HG02885 (cell line): ENCODE measurements around the gene ELFN1.

ENCODE experiments used
- ATAC-seq: cut with Tn5 transposase; IDR thresholded peaks from one replicate; pipeline ENCODE4 v1.9.1; 2021; ENCODE audit warnings: mild to moderate bottlenecking; ENCODE audit not compliant: unreplicated experiment, poor library complexity

ELFN1 gene

DNA sequence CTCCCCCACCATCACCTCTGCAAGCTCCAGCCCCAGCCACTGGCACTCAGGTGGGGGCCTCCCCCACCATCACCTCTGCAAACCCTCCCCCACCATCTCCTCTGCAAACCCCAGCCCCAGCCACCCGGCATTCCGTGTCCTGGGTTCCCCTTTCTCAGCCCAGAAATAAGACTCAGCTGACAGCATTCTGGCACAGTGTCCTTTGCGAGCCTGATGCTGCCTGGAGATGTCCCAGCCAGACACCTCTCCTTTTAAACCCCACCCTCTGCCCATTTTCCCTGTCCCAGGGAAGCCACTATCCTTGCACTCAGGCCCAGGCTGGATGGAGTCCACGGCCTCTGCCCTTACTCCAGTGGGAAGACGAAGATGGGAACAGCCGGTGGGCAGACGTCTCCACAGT is 49.8 kb downstream of the ELFN1 start:
- no peak for ATAC-seq

DNA sequence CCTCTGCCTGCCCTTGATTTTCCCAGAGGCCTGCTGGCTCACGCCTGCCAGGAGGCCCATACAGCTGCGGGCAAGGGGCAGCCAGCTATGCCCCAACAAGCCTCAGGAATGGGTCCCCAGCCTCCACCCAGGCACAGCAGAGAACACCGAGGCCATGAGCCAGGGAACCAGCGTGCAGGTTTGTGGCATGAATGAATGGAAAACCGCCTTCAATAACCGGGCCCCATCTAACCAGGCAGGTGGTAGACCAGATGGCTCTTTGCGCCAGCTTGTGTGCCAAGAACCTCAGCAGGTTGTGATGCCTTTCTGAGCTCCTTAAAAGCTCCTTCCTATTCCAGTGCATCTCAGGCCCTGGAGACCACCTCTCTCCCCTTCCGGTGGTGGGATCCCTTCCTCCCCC is 50.2 kb downstream of the ELFN1 start:
- no peak for ATAC-seq

DNA sequence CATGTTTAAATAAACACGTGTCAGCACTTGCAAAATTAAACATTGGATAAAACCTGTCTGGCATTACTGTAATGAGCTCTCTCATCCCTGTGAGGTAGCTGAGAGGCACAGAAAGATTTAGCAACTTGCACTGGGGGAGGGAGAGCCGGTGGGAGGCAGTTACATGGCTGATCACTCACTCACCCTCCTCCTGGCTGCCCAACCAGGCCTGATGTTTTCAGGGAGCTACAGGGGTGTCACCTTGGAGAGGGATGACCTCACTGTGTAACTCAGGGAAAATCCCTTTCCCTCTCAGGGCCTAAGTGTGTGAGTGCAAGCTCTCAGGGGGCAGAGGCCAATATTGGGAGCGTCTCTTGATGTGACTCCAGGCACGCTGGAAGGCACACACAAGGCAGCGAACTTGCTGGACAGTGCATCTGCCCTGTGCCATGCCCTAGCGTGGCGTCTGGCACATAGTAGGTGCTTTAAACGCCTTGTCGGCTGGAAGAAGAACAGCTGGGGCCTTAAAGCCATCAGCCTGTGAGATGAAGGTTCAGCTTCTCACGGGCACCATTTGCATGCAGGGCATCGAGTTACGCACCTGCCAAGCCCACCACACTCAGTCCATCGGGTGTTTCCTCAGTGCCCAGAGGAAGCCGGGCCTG is 51.1 kb downstream of the ELFN1 start:
- no peak for ATAC-seq

DNA sequence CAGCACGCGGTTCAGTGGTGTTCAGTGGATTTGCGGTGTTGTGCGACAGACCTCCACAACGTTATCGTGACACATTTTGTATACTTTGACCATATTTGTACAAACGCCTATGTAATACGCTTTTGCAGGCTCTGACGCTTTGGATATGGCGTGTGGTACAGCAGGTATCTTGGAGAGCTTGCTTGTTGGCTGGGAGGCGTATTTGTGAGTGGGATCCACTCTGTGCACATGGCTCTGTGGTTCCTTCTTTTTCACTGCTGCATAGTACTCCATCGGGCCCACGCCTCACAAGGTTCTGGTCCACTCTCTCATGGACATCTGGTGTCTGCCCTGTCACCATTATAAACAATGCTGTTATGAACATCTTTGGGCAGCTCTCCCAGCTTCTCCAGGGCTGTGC is 53.2 kb downstream of the ELFN1 start:
- ATAC-seq: no peak

DNA sequence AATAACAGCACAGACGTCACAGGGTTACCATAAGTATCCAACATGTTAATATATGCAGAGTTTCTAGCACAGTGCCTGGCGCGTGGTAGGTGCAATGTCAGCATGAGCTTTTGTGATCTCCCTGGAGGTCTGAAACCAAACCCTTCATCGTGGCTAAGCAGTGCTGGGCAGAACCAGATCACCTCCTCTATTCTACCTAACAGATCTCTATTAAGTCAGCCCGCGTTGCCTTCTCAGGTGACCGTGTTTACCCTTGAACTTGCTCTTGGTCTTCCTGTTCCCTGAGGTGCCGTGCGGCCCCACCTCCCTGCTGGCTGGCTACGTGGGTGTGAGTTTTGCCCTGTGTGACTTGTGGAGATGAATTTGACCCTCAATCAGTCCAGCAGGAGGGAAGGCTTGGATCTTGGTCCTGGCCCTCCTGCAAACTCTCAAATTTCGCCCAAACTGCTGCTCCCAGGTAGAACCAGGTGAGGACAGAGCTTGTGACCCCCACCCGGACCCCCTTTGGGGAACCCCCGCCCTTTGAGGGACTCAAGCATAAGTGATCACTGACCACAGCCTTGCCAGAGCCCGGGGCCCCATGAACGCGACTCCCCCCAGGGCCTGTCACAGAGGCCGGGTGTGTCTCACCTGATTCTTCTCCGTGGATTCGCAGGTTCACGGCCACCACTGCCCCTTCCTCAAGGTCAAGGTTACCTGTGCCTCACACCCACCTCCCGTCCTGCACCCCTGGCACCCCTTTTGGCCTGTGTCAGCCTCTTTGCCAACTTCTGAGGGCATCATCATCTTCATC is 54.2 kb downstream of the ELFN1 start:
- ATAC-seq: no peak

DNA sequence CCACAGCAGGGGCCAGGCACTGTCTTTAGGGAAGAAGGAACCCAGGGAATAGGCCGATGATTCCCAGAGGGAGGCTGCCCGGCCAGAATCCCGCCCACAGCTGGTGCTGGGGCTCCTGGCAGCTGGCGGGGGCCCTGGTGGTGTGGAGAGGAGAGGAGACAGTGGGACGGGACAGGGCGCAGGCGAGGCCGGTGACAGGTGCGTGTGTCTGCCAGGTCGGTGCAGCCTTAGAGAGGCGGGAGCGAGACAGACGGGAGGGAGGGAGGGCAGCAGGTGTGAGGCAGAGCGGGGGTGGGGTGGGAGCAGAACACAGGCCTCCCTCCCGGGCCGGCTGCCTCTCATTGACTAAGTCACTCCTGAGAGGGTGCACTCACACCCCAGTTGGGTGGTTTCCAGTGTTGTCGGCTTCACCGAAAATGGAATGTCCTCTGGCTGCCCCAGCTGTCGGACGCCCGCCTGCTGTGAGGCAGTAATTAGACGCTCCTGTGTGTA is 55.2 kb downstream of the ELFN1 start:
- no peak for ATAC-seq

DNA sequence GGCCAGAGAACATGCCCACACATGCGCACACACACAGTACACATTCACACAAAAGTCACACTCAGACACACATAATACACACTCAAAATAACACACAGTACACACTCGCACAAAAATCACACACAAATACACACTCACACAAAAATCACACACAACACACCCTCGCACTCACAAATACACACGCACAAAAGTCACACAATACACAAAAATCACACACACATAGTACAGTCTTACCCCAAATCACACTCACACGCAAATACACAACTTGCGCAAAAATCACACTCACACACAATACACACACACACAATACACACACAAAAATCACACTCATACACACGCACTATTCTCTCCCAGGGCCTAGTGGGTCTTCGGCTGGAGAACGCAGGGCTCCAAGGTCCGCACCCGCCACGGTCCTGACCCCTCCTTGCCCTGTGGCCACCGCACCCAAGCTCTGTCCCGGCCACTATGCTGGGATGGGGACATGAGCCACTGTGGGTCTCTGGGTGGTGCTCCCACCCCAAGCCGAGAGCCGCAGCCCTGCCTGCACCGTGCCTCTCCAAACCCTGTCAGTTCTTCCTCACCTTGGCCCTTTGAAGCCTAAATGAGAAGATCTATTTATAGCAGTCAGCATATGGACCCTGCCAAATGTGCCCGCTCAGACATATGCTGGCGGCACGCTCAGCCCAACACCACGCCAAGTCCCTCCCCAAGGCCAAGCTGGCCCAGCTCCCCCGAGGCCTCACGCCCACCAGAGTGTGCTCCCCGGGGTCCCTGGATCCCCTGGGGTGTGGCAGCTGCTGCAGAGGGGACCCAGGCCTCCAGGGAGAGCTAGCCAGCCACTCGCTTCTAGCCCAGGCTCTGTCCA is 55.9 kb downstream of the ELFN1 start:
- ATAC-seq: no peak

DNA sequence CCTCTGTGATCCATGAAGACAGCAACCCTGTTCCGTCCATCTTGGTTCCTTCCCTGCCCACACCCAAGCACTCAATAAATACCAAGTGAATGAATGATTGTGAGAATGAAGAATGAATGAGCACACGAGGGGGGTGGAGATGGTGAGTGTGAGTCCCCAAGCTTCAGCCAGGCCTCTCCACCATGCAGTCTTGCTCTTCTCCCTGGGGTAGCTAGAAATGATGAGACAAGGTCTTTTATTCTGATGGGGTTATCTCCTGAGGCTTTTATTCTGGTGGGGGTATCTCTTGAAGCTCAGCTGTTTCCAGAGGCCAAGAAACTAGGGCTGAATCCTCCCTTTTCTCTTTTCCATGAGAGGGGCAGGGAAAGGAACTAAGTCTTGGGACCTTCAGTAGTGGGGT is 57.0 kb downstream of the ELFN1 start:
- no peak for ATAC-seq

DNA sequence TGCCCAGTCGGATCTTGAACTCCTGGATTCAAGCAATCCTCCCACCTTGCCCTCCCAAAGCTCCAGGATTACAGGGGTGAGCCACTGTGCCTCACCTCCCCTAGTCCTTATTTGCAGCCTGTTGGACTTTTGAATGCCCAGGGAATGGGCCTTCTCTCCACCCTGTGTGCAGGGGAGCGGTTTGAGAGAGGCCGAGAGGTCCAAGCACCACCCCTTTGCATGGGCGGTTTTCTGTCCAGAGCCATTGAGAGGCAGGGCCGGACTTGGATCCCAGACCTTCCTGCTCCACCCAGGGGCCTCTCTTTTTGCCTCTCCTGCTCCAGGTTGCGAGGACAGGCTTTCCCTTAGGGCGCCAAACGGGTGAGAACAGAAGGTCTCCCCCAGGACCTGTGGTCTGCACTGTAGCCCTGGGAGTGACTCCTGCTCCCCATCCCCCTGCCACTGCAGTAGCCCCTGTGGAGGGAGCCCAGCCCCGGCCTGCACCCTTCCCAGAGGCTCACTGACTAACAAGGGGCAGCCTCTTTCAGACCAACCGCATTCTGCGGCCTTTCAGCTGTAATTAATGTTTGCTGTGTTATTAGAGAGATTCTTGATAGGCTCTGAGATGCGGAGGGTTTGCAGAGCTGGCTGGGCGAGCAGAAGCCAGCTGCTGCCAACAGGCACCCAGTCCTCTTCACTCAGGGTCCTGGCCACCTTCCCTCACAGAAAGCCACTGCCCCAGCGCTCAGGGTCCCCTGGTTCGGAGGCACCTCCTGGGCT is 57.9 kb downstream of the ELFN1 start:
- ATAC-seq: no peak

DNA sequence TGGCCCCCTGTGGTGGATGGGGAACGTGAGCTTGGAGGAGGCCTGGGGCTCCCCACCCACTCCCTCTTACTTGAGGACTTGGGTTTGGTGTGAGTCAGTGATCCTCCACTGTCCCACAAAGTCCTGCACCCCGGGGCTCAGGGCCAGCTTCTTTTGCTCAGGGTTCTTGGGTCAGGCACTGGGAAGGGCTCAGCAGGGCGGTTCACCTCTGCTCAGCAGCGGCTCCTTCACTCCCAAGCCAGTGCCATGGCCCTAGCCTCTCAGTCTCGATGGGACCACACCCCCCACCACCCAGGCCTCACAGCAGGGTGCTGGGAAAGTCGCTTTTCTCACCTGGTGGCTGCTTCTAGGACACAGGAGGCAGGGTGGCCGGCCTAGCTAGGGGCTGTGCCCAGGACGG is 59.1 kb downstream of the ELFN1 start:
- no peak for ATAC-seq

DNA sequence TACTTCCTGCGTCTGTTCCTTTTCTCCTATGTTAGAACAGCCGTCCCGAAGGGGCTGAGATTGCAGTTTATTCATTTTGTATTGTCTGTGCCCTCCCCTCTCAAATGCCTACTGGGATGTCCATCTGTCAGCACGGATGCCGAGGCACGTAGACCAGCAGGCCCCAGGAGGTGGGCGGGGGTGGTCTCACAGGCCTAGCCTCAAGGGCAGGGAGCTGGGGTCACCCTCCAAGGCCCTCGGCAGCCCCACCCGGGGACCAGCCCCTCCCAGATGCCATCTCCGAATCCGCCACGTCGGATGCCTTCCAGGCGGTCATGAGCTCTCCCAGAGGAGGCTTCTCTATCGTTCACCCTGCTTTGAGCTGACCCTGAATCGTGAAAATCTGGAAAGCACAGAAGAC is 59.7 kb downstream of the ELFN1 start:
- no peak for ATAC-seq

DNA sequence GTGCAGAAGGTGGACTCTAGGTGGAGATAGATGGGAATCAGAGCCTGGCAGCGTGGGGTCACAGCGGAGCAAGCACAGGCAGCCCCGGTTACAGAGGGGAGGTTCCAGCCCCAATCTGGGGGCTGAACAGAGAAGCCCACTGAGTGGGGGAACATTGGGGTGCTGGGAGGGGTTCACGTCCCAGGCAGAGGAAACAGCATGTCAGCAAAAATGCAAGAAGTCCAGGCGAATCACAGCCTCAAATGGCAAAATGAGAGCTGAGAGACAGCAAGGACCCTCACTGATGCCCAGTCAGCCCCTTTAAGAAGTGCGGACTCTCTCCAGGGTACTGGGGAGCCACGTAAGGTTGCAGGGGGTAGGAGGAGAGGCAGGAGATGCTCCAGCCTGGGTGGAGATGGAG is 62.0 kb downstream of the ELFN1 start:
- ATAC-seq: no peak

DNA sequence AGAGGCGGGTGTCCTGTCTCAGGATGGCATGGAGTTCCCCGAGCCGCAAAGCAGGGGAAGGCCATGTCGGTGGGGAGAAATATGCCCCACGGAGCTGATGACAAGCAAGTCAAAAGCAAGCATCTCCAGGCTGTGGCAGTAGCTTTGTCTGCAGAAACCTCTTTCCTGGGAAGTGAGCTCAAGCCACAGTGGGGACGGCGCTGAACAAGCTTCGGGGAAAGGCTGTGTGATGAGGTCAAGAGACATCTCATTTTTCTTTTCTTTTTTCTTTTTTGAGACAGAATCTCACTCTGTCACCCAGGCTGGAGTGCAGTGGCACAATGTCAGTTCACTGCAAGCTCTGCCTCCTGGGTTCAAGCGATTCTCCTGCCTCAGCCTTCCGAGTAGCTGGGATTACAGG is 62.6 kb downstream of the ELFN1 start:
- ATAC-seq: no peak

DNA sequence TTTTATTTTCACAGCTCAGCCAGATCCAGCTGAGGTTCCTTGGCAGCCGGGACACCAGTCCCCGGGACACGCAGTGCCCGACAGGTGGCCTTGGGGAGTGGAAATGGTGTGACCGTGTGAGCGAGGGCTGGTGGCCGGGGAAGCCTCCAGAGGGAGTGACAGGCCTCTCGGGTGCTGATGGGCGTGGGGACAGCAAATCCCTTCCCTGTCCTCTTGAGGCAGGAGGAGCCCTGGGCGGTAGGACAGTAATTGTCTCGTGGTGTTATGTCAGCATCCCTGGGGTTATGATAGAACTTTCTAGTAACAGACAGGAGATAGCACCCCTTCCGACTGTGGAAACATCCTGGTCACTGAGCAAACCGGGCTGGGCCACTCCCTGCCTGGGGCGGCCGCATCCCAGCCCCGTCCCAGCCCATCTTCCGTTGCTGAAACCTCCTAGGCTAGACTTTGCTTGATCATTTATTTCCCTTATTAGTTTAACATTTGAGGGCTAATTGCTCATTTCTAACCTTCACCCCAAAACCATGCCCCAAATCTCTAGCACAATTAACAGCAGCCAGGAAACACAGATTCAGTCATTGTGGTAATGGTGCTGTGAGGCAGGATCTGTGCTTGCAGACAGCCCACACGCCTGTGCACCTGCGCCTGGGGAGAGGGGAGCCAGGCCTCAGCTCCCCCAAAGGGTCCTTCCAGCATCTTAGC is 63.3 kb downstream of the ELFN1 start:
- ATAC-seq: no peak

DNA sequence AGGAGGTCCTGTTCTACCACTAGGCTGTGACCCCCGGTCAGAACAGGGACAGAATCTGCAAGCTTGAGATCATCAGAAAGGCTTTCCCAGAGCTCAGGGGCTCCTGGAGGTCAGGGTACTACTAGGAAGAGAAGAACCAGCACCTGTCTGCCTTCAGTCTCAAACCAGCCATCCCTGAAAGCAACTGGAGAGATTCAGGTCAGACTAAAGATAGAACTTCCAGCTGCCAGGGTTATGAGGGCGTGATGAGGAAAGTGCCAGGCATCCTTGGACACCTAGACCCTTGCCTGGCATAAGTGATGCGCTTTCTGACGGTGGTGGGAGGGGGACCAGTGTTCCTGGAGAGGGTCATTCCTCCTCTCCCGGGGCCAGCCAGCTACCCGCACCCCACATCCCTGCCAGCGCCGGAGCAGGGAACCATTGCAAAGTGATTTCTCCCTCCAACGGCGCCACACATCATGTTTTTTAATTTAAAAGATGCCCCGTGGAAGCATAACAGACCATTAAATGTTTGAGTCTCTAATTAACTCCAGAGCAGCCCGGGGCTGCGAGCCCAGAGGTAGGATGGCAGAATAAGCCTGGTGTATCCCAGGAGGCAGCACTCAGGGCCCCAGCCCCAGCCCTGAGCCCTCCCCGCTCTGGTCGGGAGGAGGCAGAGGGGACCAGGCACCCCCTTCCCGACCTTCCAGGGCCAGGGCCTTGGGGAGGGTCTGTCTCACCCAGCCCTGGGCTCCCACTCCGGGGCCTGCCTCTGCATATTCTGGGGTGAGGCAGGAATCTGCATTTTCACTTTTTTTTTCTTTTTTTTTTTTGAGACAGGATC is 64.0 kb downstream of the ELFN1 start:
- no peak for ATAC-seq

DNA sequence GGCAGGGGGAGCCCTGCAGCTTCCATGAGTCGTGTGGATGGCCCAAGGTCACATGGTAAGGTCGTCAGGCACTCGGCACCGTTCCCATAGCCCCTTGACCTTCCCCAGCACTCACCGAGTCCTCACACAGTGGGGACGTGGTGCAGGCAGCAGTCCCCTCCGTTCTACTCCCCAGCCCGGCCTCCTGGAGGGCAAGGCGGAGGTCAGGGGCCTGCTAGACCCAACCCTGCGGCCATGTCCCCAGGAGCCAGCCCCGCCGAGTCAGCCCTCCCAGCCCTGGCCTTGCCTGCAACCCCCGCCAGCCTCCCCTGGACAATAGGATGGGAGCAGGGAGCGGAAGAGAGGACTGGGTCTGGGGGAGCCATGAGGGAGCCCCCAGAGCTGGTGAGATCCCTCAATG is 65.2 kb downstream of the ELFN1 start:
- no peak for ATAC-seq

DNA sequence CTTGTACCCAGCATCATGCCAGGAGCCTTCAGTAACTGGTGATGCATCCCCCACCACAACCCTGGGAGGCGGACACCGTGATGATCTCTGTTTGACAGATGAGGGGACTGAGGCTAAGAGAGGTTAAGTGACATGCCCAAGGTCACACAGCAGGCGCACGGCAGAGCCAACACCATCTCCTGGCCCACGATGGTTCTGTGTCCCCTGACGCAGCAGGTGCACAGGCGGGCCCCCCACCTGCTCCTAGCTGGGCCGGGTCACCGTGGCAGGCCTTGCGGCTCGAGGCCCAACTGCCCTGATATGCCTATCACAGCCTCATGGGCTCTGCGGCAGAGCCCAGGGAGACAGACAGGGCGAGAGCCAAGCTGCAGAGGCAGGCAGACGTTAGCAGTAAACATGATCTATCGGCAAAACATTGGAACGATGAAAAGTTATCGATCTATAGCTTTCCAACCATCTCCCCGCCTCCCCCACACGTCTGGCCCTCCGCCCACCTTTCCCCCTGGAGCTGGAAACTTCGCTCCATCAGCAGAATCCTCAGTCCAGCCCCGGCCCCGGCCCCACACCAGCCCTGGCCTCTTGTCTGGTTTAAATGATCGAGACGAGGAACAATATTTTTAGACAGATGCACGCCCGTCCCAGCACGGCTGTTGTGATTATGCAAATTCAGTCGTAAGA is 65.9 kb downstream of the ELFN1 start:
- no peak for ATAC-seq

DNA sequence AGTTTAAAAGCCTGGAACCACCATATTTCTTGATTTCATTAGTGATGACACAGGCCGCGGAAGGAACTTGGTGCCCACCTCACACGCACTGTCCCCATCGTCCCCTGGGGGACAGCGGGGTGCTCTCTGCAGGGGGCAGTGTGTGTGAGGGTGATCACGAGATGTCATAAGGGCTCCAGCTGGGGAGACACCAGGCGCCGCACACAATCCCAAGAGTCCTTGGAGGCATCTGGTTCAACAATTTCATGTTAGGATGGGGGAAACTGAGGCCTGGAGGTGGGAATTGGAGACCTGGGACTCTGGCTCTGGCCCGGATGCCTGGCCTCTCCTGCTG is 66.4 kb downstream of the ELFN1 start:
- ATAC-seq: no peak

DNA sequence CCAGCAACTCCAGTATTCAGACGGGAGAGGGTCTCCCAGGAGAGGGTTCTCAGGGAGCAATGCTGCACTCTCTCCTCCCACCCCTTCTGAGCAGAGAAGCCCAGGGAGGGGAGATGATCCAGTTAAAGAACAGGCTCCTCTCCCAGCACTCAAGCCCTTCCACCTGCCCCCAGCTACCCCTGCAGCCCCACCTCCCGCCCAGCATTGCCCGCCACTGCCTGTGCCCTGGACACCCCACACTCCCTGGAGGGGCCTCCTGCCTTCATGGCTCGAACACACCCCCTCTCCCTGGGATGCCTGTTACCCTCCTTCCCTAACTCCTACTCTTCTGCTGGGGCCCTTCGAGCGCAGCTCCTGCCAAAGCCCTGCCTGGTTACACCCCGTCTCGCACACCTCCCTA is 66.8 kb downstream of the ELFN1 start:
- ATAC-seq: no peak
